AG20443 (cell line): ENCODE measurements around the gene MFAP4.

Experiments used
- DNase-seq: peaks from one replicate; pipeline ENCODE4 v3.0.0; 2012; ENCODE audit warnings: low spot score, mixed read lengths

MFAP4 gene

GRCh38 chr17:19410091-19410490, 23.1 kb upstream of the MFAP4 start:
- no peak for DNase-seq

- DNase-seq = peak; percentile 71
Observed at GRCh38 chr17:19409509-19409908, 22.5 kb upstream of the MFAP4 start.

GRCh38 chr17:19409066-19409465, 22.1 kb upstream of the MFAP4 start:
- no peak for DNase-seq

GRCh38 chr17:19408346-19408710, 21.3 kb upstream of the MFAP4 start:
- no peak for DNase-seq

GRCh38 chr17:19407601-19408345, 20.8 kb upstream of the MFAP4 start:
- no peak for DNase-seq

- DNase-seq = no peak
Observed at GRCh38 chr17:19405114-19405513, 18.1 kb upstream of the MFAP4 start.

- no peak for DNase-seq
Observed at GRCh38 chr17:19404264-19404663, 17.3 kb upstream of the MFAP4 start.

GRCh38 chr17:19403021-19403420, 16.0 kb upstream of the MFAP4 start:
- DNase-seq = no peak

- DNase-seq = no peak
Observed at GRCh38 chr17:19402171-19402570, 15.2 kb upstream of the MFAP4 start.

GRCh38 chr17:19401321-19402010, 14.5 kb upstream of the MFAP4 start:
- no peak for DNase-seq

GRCh38 chr17:19399750-19400450, 12.9 kb upstream of the MFAP4 start:
- DNase-seq = no peak

- peak; percentile 24 for DNase-seq
Observed at GRCh38 chr17:19398301-19399181, 11.6 kb upstream of the MFAP4 start.

GRCh38 chr17:19397556-19398041, 10.6 kb upstream of the MFAP4 start:
- no peak for DNase-seq

- no peak for DNase-seq
Observed at GRCh38 chr17:19392303-19392702, 5.3 kb upstream of the MFAP4 start.

GRCh38 chr17:19391432-19391831, 4.4 kb upstream of the MFAP4 start:
- DNase-seq = no peak

- no peak for DNase-seq
Observed at GRCh38 chr17:19390951-19391350, 4.0 kb upstream of the MFAP4 start.

GRCh38 chr17:19388791-19389785, 2.1 kb upstream of the MFAP4 start:
- no peak for DNase-seq

GRCh38 chr17:19387921-19388521, 1.0 kb upstream of the MFAP4 start:
- DNase-seq = peak; percentile 73

- peak; percentile 81 for DNase-seq
Observed at GRCh38 chr17:19386051-19386929, 700 bp downstream of the MFAP4 start.
